Measurements from ENCODE around the gene TOR2A. TPM values are rescaled to one million over a fixed set of nuclear protein-coding genes. Genes with fewer than 3 reads are reported as not detected.

Gene TOR2A
- total RNA-seq, 1 experiment from 2014 or later, result 13.2 TPM

DNA sequence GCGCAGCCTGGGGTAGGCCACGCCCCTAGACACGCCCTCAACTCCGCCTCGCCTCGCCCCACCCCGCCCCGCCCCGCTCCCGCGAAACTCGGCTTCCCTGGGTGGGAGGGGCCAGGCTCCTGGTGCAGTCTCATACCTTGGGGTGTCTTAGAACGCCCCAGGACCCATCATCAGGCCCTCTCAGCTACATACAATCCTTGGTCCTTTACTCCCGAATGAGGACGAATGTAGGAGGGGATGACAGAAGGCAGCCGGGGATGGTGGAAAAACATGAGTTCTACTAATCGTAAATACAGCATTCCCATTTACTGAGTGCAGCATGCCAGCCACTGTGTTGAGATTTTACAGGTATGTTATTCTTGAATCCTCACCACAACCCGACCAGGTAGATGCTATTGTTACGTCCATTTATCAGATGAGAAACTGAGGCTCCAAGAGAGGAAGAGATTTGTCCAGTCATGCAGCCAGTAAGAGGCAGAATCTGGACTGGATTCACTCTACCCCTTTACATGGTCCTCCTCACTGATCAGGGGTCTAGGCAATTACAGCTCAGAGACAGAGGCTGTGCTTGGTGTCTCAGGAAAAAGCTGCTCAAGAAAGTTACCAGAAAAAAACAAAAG is 36.6 kb upstream of the TOR2A start:
- Histone ChIP-seq H3K9me3 (ENCODE audit: control insufficient read depth, low read depth, low read length) (no peaks in the 10 kb centered on the region), H3K14ac (ENCODE audit: insufficient read depth, low read length) (no peak overlapping the region), H4K20me1 (ENCODE audit: control insufficient read depth, insufficient read depth, insufficient read length) (no peaks in the 10 kb centered on the region), H4K91ac (ENCODE audit: insufficient read length, low read depth, low read length) (no peak overlapping the region), H3K23me2 (ENCODE audit: insufficient read length, low read depth, low read length, poor library complexity, severe bottlenecking) (peaks cover 8% of the 10 kb centered on the region), H2BK15ac (ENCODE audit: low read depth, low read length) (no peak overlapping the region), H3K18ac (ENCODE audit: insufficient read length, low read depth, low read length) (no peak overlapping the region), H3K23ac (ENCODE audit: insufficient read length, low read depth, low read length) (no peak overlapping the region), H2BK20ac (ENCODE audit: low read depth, low read length, poor library complexity, severe bottlenecking) (no peak overlapping the region), H3K4ac (ENCODE audit: low read depth, low read length) (no peak overlapping the region), H3K9ac (ENCODE audit: extremely low read depth, insufficient read length, low read length) (no peak overlapping the region), H4K5ac (ENCODE audit: insufficient read length, low read depth, low read length) (no peak overlapping the region), H3K27me3 (ENCODE audit: insufficient read depth, low read length) (no peaks in the 10 kb centered on the region), H2AFZ (ENCODE audit: low read length) (no peak overlapping the region), H3K79me1 (ENCODE audit: insufficient read depth, low read depth, low read length, poor library complexity, severe bottlenecking) (no peaks in the 10 kb centered on the region), H2BK5ac (ENCODE audit: insufficient read length, low read length) (no peak overlapping the region), H3T11ph (ENCODE audit: low read length) (no peak overlapping the region), H3K56ac (ENCODE audit: insufficient read length, low read depth, low read length) (no peak overlapping the region), H3K79me2 (ENCODE audit: insufficient read depth, low read length) (no peaks in the 10 kb centered on the region), H2AK5ac (ENCODE audit: insufficient read length, low read length) (no peak overlapping the region), H2BK120ac (ENCODE audit: low read depth, low read length, poor library complexity, severe bottlenecking) (no peak overlapping the region), H3K27ac (ENCODE audit: insufficient read length, low read depth, low read length) (no peak overlapping the region), H3K4me2 (ENCODE audit: insufficient read depth, insufficient read length, low read length) (peak overlapping the region; percentile 60), H2BK12ac (ENCODE audit: insufficient read length, low read depth, low read length) (no peak overlapping the region), H3K4me1 (ENCODE audit: insufficient read depth, low read length) (peaks cover 8% of the 10 kb centered on the region), H4K8ac (replicated peaks; ENCODE audit: insufficient read length, low read depth, low read length) (no peak overlapping the region)
- no CpG with 5 or more reads among the region's 19 CpGs for WGBS (ENCODE audit: extremely low coverage, insufficient read length, low lambda C conversion rate)
- peaks cover 6% of the 10 kb centered on the region for H3K27me3 Mint-ChIP-seq (ENCODE audit: low read depth)
- H3K9me3 Mint-ChIP-seq, result no peaks in the 10 kb centered on the region
- H3K4me3 Mint-ChIP-seq, result peak overlapping the region; percentile 74 to 87
- no peak for DNase-seq
- peaks cover 34 to 41% of the 10 kb centered on the region in 2 experiments for H3K4me1 Mint-ChIP-seq
- H3K36me3 Mint-ChIP-seq (ENCODE audit: insufficient read depth in 1 of 3, low read depth in 3 of 3), result no peaks in the 10 kb centered on the region
- no peak overlapping the region for H3K27ac Mint-ChIP-seq
- TF ChIP-seq, protein P1, sequence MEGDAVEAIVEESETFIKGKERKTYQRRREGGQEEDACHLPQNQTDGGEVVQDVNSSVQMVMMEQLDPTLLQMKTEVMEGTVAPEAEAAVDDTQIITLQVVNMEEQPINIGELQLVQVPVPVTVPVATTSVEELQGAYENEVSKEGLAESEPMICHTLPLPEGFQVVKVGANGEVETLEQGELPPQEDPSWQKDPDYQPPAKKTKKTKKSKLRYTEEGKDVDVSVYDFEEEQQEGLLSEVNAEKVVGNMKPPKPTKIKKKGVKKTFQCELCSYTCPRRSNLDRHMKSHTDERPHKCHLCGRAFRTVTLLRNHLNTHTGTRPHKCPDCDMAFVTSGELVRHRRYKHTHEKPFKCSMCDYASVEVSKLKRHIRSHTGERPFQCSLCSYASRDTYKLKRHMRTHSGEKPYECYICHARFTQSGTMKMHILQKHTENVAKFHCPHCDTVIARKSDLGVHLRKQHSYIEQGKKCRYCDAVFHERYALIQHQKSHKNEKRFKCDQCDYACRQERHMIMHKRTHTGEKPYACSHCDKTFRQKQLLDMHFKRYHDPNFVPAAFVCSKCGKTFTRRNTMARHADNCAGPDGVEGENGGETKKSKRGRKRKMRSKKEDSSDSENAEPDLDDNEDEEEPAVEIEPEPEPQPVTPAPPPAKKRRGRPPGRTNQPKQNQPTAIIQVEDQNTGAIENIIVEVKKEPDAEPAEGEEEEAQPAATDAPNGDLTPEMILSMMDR (conservative IDR thresholded peaks at IDR 0.05), result no peak
